IMR-90 (cell line): ENCODE measurements around the gene SPATA25. TPM values are rescaled to one million over a fixed set of nuclear protein-coding genes. Genes with fewer than 3 reads are reported as not detected.
A peak's percentile ranks its signal among the peaks of the same experiment; 100 is the strongest.

Experiments used
- ATAC-seq: fragments of 200-7000 bp; cut with Tn5 transposase; 2 replicates; pipeline ENCODE4 v1.9.1; 2020; ENCODE audit warnings: low read depth, mild to moderate bottlenecking, moderate library complexity
- BruUV-seq: library from RNA; stranded (reverse); fragments of 400-500 nt; replicated peaks from 2 replicates; lab custom pipeline; 2021; lab: Mats Ljungman, UMichigan
- CTCF ChIA-PET: fragments of 300-600 bp; formaldehyde crosslinking; extraction: SDS; loops from one replicate; lab custom pipeline; 2021; ENCODE audit warnings: antibody characterized with exemption; lab: Yijun Ruan, JAX
- POLR2A ChIA-PET: fragments of 300-600 bp; sonication (Branson Sonifier 250); formaldehyde crosslinking; loops from one replicate; lab custom pipeline; 2022; ENCODE audit warnings: antibody characterized with exemption; ENCODE audit not compliant: unreplicated experiment; lab: Charles Lee
- DNase-seq: peaks from one replicate; pipeline ENCODE4 v3.0.0; 2013
- H2AFZ ChIP-seq: replicated peaks from 2 replicates; pipeline ENCODE3; 2013; ENCODE audit warnings: low read length, mild to moderate bottlenecking; ENCODE audit not compliant: poor library complexity
- H2AK5ac ChIP-seq: 2 replicates; pipeline ENCODE4 v1.6.1; 2013; ENCODE audit warnings: low read depth, low read length, inconsistent platforms
- H2AK9ac ChIP-seq: replicated peaks from 2 replicates; pipeline ENCODE3; 2013; ENCODE audit warnings: mild to moderate bottlenecking, low read depth, low read length, moderate library complexity; ENCODE audit not compliant: poor library complexity
- H2BK120ac ChIP-seq: 2 replicates; pipeline ENCODE4 v1.6.1; 2013; ENCODE audit warnings: low read depth, low read length, inconsistent platforms
- H2BK15ac ChIP-seq: 3 replicates; pipeline ENCODE4 v1.6.1; 2013; ENCODE audit warnings: low read depth, low read length, inconsistent platforms
- H2BK20ac ChIP-seq: 2 replicates; pipeline ENCODE4 v1.6.1; 2013; ENCODE audit warnings: low read depth, mild to moderate bottlenecking, inconsistent platforms, low read length, moderate library complexity
- H2BK5ac ChIP-seq: 2 replicates; pipeline ENCODE4 v1.6.1; 2013; ENCODE audit warnings: mild to moderate bottlenecking, low read depth, low read length, inconsistent platforms; ENCODE audit not compliant: poor library complexity, severe bottlenecking
- H3K14ac ChIP-seq: replicated peaks from 2 replicates; pipeline ENCODE4 v1.6.1; 2013; ENCODE audit warnings: low read depth, low read length, inconsistent platforms
- H3K18ac ChIP-seq: 2 replicates; pipeline ENCODE4 v1.6.1; 2013; ENCODE audit warnings: low read depth, low read length, control low read depth
- H3K23ac ChIP-seq: 2 replicates; pipeline ENCODE4 v1.6.1; 2013; ENCODE audit warnings: low read depth, low read length, inconsistent platforms
- H3K27ac ChIP-seq: 2 replicates; pipeline ENCODE4 v1.5.1; 2013; ENCODE audit warnings: mild to moderate bottlenecking, control low read depth, low read length; ENCODE audit not compliant: insufficient read depth
- H3K27me3 ChIP-seq: 2 replicates; pipeline ENCODE4 v1.6.1; 2013; ENCODE audit warnings: low read length; ENCODE audit not compliant: control insufficient read depth, insufficient read depth
- H3K36me3 ChIP-seq: 2 replicates; pipeline ENCODE4 v1.6.1; 2013; ENCODE audit warnings: low read length, mixed read lengths; ENCODE audit not compliant: control insufficient read depth, insufficient read depth
- H3K4ac ChIP-seq: 2 replicates; pipeline ENCODE4 v1.6.1; 2013; ENCODE audit warnings: low read depth, low read length, inconsistent platforms
- H3K4me1 ChIP-seq: 2 replicates; pipeline ENCODE4 v1.6.1; 2013; ENCODE audit warnings: low read length, mixed read lengths; ENCODE audit not compliant: control insufficient read depth, insufficient read depth
- H3K4me2 ChIP-seq: 2 replicates; pipeline ENCODE4 v1.6.1; 2013; ENCODE audit warnings: low read depth, mild to moderate bottlenecking, control low read depth, low read length, moderate library complexity
- H3K4me3 ChIP-seq: 2 replicates; pipeline ENCODE4 v1.5.1; 2013; ENCODE audit warnings: low read depth, mild to moderate bottlenecking, control low read depth, low read length, moderate library complexity; ENCODE audit not compliant: insufficient read depth
- H3K56ac ChIP-seq: 2 replicates; pipeline ENCODE4 v1.6.1; 2013; ENCODE audit warnings: low read length, inconsistent platforms; ENCODE audit not compliant: insufficient read depth; ENCODE audit errors: extremely low read depth
- H3K79me1 ChIP-seq, 2 experiments: 2 replicates each; pipeline ENCODE4 v1.6.1; 2013; ENCODE audit warnings: low read length in 2 of 2, inconsistent platforms in 1 of 2, low read depth in 1 of 2
- H3K9ac ChIP-seq: 2 replicates; pipeline ENCODE4 v1.6.1; 2013; ENCODE audit warnings: low read depth, low read length, control low read depth
- H3K9me1 ChIP-seq: 2 replicates; pipeline ENCODE4 v1.6.1; 2013; ENCODE audit warnings: low read length, inconsistent platforms; ENCODE audit not compliant: insufficient read depth
- H3K9me3 ChIP-seq: 2 replicates; pipeline ENCODE4 v1.6.1; 2013; ENCODE audit warnings: low read length; ENCODE audit not compliant: control insufficient read depth, insufficient read depth
- H4K20me1 ChIP-seq: 2 replicates; pipeline ENCODE4 v1.6.1; 2013; ENCODE audit warnings: low read length, inconsistent platforms; ENCODE audit not compliant: insufficient read depth
- H4K5ac ChIP-seq: 2 replicates; pipeline ENCODE4 v1.6.1; 2013; ENCODE audit warnings: mild to moderate bottlenecking, low read depth, low read length, control low read depth
- H4K8ac ChIP-seq, 2 experiments: 2 replicates each; pipeline ENCODE4 v1.6.1; 2013; ENCODE audit warnings: low read depth in 2 of 2, low read length in 2 of 2, control low read depth in 1 of 2, inconsistent platforms in 1 of 2
- H4K91ac ChIP-seq: 2 replicates; pipeline ENCODE4 v1.6.1; 2013; ENCODE audit warnings: low read depth, low read length, inconsistent platforms; ENCODE audit not compliant: insufficient read depth
- BHLHE40 ChIP-seq: fragments of 150-350 bp; IDR thresholded peaks from 2 replicates; pipeline ENCODE4 v1.6.1; 2016; ENCODE audit warnings: mild to moderate bottlenecking, low read depth, low read length
- MAFK ChIP-seq: IDR thresholded peaks from 2 replicates; pipeline ENCODE4 v1.6.1; 2012; ENCODE audit warnings: low read depth, low read length, improper control_type of control experiment
- MAZ ChIP-seq: IDR thresholded peaks from 2 replicates; pipeline ENCODE4 v1.6.1; 2012; ENCODE audit warnings: low read depth, mild to moderate bottlenecking, low read length, improper control_type of control experiment, moderate library complexity, borderline replicate concordance
- MXI1 ChIP-seq: IDR thresholded peaks from 2 replicates; pipeline ENCODE4 v1.6.1; 2012; ENCODE audit warnings: low read depth, mild to moderate bottlenecking, low read length, moderate library complexity, borderline replicate concordance
- RAD21 ChIP-seq: IDR thresholded peaks from 2 replicates; pipeline ENCODE4 v1.6.1; 2012; ENCODE audit warnings: low read length, improper control_type of control experiment
- RFX5 ChIP-seq: IDR thresholded peaks from 2 replicates; pipeline ENCODE4 v1.8.0; 2012; ENCODE audit warnings: low read depth, mild to moderate bottlenecking, low read length, moderate library complexity
- USF2 ChIP-seq: fragments of 150-350 bp; IDR thresholded peaks from 2 replicates; pipeline ENCODE4 v1.6.1; 2017; ENCODE audit warnings: mild to moderate bottlenecking, antibody characterized with exemption, low read length, low read depth
- WGBS, 2 experiments: methylation state at CpG; one replicate each; pipeline versions ENCODE4 v1.1.5 to v1.1.7; 2013; ENCODE audit warnings: missing lambda C conversion rate in 2 of 2; ENCODE audit not compliant: insufficient read length in 1 of 2; ENCODE audit errors: extremely low coverage in 2 of 2; 5-methylcytosine and 5-hydroxymethylcytosine counted together
- dilution Hi-C: fragments of 300-500 bp; cut with HindIII; formaldehyde crosslinking; loops from one replicate; pipeline ENCODE4 v1.14.3; 2018; ENCODE audit warnings: low sequenced_read_pairs; ENCODE audit not compliant: unreplicated experiment
- in situ Hi-C: fragments of 300-500 bp; cut with MboI; formaldehyde crosslinking; loops from 3 replicates; pipeline ENCODE4 v1.14.3; 2019; ENCODE audit warnings: low sequenced_read_pairs, inconsistent platforms, mixed read lengths
- intact Hi-C: fragments of 100-400 bp; cut with micrococcal nuclease; formaldehyde crosslinking; loops from 2 replicates; pipeline ENCODE4 v1.10.0; 2022
- polyA plus RNA-seq, 3 experiments: library from polyadenylated mRNA; depleted of rRNA; stranded (reverse); fragments of >200 nt; gene quantifications; 2 replicates each; pipeline ENCODE4 v1.2.3, GENCODE V29; 2012; ENCODE audit warnings: low replicate concordance in 1 of 3
- total RNA-seq: library from RNA; depleted of rRNA; stranded (reverse); fragments of >200 nt; gene quantifications from 2 replicates; pipeline ENCODE4 v1.2.3, GENCODE V29; 2012

Gene SPATA25
- total and polyA plus RNA-seq, 2 of the 4 experiments (the other 2 are of a cell fraction): 0.18 to 0.36 TPM

GRCh38 chr20:45897289-45897688 is 9.9 kb upstream of the SPATA25 start:
- Histone ChIP-seq H2BK20ac (no peak overlapping the region), H3K4ac (no peak overlapping the region), H2BK120ac (no peak overlapping the region), H4K8ac (no peak overlapping the region), H2BK5ac (no peak overlapping the region), H2AK9ac (peak overlapping the region; percentile 24), H3K18ac (no peak overlapping the region), H2AFZ (no peak overlapping the region), H3K56ac (no peak overlapping the region), H3K9me3 (no peaks in the 10 kb centered on the region), H3K79me1 (peaks cover 10 to 26% of the 10 kb centered on the region in 2 experiments), H3K9ac (no peak overlapping the region), H4K20me1 (0 out of 2 replicates have a peak, but pooled peaks cover 5% of the 10 kb centered on the region), H3K27me3 (no peaks in the 10 kb centered on the region), H4K5ac (no peak overlapping the region), H2BK15ac (no peak overlapping the region), H3K4me3 (no peak overlapping the region), H4K91ac (no peak overlapping the region), H3K9me1 (0 out of 2 replicates have a peak, but pooled peaks cover 2% of the 10 kb centered on the region), H3K4me2 (no peak overlapping the region), H3K36me3 (peaks cover 64% of the 10 kb centered on the region), H3K4me1 (peaks cover 1% of the 10 kb centered on the region; the same call in 1 of the 2 replicates), H3K23ac (no peak overlapping the region), H2AK5ac (no peak overlapping the region), H3K14ac (no peak overlapping the region), H3K27ac (no peak overlapping the region)
- in situ Hi-C loops: no loop called here
- TF ChIP-seq RFX5 (no peak), BHLHE40 (no peak), USF2 (no peak), MAZ (no peak), MXI1 (no peak), MAFK (no peak), RAD21 (no peak)
- intact Hi-C loops: no loop called here
- no CpG with 5 or more reads among the region's 2 CpGs for WGBS, 2 experiments
- ATAC-seq (no peak), DNase-seq (no peak)
- BruUV-seq: no TSS peak
- CTCF ChIA-PET: no interaction called here
- dilution Hi-C loops: no loop called here
- POLR2A ChIA-PET: interaction anchor here (1.1 kb wide), 1 partner anchor 8 kb away, joined by 6 read pairs; no protein-coding TSS in a partner anchor
